Fibroblast of villous mesenchyme (primary cell): ENCODE results near the gene SFSWAP. TPM values are rescaled to one million over a fixed set of nuclear protein-coding genes. Genes with fewer than 3 reads are reported as not detected.

Experiments
- DNase-seq: peaks from one replicate; pipeline ENCODE4 v3.0.0-alpha.2; 2010; ENCODE audit warnings: low read depth
- H3K4me3 ChIP-seq: 2 replicates; pipeline ENCODE4 v1.5.1; 2011; ENCODE audit warnings: low read depth, mild to moderate bottlenecking, low read length
- CTCF ChIP-seq: IDR thresholded peaks from 2 replicates; pipeline ENCODE4 v1.5.1; 2012; ENCODE audit warnings: low read depth, mild to moderate bottlenecking, low read length; ENCODE audit not compliant: insufficient read depth
- total RNA-seq: library from RNA; depleted of rRNA; stranded (reverse); fragments of >200 nt; gene quantifications from 2 replicates; pipeline ENCODE4 v1.2.3, GENCODE V29; 2012

Gene SFSWAP
- total RNA-seq, 1 donor, result 28.5 TPM

DNA sequence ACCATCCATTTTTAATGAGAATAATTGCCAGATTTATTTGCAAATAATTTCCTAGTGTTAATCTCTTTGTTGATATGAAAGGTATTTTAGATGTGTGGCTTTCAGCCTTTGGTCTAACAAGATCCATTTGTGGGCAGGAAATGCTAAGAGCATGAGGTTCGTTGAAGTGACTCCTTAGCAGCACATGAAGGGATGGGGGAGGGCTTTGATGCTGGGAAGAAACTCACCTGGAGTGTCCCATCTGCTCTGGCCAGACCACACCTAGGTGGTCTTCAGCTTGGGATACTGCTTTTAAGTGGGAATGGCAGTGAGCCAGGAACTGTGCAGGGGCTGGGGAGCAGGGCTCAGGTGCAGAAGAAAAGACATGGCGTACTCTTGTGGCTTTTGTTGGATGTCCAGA, 13.6 kb downstream of the SFSWAP start:
- no peak overlapping the region for H3K4me3 ChIP-seq
- TF ChIP-seq CTCF, result no peak
- no peak for DNase-seq

GRCh38 chr12:131725503-131725902, 14.6 kb downstream of the SFSWAP start:
- TF ChIP-seq CTCF, result no peak
- no peak for DNase-seq
- H3K4me3 ChIP-seq, result no peak overlapping the region

DNA sequence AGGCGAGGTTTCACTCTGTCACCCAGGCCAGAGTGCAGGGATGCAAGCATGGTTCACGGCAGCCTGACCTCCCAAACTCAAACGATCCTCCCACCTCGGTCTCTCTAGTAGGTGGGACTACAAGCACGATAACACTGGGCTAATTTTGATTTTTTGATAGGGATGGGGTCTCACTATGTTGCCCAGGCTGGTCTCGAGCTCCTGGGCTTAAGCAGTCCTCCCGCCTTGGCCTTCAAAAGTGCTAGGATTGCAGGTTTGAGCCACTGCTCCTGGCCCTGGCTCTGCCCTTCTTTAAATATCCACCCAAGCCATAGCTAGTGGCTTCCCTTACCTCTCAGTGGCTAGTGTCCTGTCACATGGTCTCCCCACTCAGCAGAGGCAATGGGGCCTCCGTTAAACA, 17.8 kb downstream of the SFSWAP start:
- TF ChIP-seq CTCF, result no peak
- no peak for DNase-seq
- no peak overlapping the region for H3K4me3 ChIP-seq

DNA sequence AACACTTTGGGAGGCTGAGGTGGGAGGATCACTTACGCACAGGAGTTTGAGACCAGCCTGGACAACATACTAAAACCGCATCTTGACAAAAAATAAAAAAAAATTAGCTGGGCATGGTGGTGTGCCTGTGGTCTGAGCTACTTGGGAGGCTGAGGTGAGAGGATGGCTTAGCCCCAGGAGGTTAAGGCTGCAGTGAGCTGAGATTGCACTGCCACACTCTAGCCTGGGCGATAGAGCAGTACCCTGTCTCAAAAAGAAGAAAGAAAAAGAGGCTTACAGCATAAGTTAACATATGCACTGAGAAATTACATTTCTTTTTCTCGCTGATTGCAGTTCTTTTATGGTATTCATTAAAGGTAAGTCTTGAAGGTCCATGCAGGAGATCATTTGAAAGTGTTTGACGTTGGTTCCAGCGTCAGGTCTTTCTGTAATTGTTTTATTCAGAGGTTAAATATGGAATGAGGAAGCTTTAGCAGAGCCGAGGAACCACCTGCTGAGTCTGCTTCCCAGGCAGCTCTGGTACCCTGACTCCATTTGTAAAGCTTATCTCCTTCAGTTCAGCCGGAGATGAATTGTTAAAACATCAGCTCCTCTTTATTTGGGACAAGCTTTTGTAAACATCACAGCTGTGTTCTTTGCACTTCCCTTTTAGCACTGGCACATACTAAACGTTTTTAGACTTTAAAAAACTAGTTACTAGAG, 18.5 kb downstream of the SFSWAP start:
- no peak overlapping the region for H3K4me3 ChIP-seq
- TF ChIP-seq CTCF, result no peak
- DNase-seq, result no peak

DNA sequence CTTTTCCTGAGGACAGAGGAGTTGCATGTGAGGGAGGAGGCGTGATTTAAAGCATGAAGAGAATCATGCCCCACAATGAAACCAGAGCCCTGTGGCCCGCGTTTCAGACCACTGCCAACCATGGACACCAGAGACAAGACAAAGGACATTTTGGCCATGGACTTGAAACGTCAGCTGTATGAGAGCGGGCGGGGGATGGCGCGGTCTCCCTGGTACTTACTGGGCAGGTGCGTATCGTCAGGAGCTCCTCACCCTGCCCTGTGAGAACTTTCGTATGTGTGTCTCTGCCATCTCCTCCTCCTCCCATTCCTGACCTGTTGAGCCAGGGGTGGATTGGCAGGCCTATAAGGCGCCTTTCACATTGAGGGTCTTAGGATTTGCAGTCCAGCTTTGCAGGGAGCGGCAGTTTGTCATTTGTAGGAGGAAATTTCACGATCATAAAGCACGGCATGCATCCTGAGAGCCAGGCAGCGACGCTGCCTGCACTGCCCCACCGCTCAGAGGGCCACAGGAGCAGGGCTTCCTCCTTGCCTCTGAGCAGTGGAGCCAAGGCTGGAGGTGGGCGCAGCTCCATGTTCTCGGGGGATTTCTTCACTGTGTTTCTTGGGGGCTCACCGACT, 22.2 kb downstream of the SFSWAP start:
- no peak for DNase-seq
- TF ChIP-seq CTCF, result no peak

GRCh38 chr12:131733874-131734273, 23.0 kb downstream of the SFSWAP start:
- no peak overlapping the region for H3K4me3 ChIP-seq
- no peak for DNase-seq
- TF ChIP-seq CTCF, result no peak

More for the DNA sequence above, 22.2 kb downstream of the SFSWAP start:
- H3K4me3 ChIP-seq, result no peak overlapping the region
